ENCODE data around the gene CCL2. TPM values are rescaled to one million over a fixed set of nuclear protein-coding genes. Genes with fewer than 3 reads are reported as not detected.
"Not testable (repeated sequence)": the region's sequence is repeated elsewhere in the genome, so short reads cannot be mapped to it uniquely, and the experiment has no call there.

The CCL2 gene
- 10 to 100 TPM; 14.2 to 95.7 (median 20.2) TPM for polyA plus RNA-seq (ENCODE audit: insufficient read length in 4 of 4)

- peak in 3 of 4 donors; percentile 47 to 56 (median 53) for DNase-seq (ENCODE audit: low read depth in 4 of 4, low spot score in 3 of 4)
These were observed at the start of gene CCL2 for GRCh38 chr17:34254651-34255380. TSS of gene CCL2 (plus strand) at chr17:34255285. CDS start at chr17:34255350, 65 bp downstream.

DNA sequence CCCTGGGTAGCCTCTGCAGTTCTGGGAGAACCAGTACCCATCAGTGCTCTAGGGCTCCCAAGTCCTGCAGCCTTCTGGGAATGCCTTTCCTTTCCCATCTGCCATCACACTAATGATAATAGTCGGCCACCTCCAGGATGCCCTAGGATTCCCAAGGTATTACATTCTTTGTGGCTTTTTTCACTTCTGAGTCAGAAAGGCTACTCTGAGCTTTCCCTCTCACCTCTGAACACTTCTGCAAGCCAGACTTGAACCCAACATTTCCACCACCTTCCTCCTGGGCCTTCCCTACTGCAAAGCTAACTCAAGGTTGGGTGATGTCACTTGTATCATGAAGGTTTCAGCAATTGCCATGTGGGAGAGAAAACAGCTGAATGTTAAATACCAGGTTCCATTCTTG lies 49.7 kb upstream of the CCL2 start:
- no peak for DNase-seq (ENCODE audit: low read depth in 4 of 4, low spot score in 3 of 4)

DNA sequence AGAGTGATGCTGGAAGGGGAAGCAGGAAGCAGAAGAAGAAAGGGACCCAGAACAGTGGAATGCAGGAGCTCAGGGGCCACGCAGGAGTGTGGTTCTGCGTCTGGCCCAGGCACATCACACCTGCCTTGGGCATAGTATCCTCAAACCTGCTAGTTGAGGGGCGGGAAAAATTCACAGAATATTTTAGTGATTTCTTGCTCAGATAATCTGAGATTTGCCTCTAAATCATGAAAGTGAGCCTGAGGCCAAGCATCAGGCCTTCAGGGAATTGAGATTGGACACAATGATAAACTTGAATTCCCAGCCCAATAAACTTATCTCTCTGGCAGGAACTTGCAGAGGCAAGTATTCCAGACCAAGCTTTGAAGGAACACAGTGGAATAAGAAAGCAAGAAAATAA lies 48.5 kb upstream of the CCL2 start:
- no peak for DNase-seq (ENCODE audit: low read depth in 4 of 4, low spot score in 3 of 4)

GRCh38 chr17:34207572-34207971 lies 47.5 kb upstream of the CCL2 start:
- DNase-seq (ENCODE audit: low read depth in 4 of 4, low spot score in 3 of 4) = no peak

DNA sequence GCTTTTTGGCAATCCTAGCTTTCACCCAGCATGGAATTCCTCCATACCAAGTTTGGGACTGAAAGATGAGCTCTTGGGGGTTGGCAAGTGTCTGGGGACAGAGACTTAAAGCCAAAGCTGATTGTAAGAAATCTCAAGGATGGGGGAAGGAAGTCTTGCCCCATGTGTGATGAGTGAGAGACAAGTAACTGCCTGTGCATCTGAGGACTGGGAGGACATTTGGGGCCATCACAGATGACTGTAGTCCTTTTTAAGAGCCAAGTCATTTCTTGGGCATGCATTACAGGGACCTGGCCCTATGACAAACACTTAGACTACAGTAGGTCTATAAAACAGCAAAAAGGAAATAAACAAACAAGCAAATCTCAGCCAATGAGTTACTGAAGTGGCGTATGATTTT lies 36.3 kb upstream of the CCL2 start:
- no peak for DNase-seq (ENCODE audit: low read depth in 4 of 4, low spot score in 3 of 4)

DNA sequence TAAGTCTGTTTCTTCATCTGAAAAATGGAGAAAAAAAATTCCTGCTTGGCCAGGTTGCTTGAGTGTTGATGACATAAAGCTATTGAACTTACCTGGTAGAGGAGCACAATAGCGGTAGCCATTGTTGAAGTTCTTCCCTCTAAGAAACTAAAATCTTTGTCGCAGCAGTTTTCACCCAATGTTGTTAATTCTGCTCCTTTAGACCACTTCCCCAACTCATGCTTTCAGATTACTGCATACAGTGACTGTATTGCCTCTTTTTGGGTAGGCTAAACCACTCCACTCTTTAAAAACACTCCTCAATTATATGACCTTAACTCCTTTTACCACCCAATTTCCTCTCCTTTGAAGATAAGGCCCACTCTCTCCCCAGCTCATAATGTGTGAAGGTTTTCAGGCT lies 35.7 kb upstream of the CCL2 start:
- DNase-seq (ENCODE audit: low read depth in 4 of 4, low spot score in 3 of 4) = no peak

DNA sequence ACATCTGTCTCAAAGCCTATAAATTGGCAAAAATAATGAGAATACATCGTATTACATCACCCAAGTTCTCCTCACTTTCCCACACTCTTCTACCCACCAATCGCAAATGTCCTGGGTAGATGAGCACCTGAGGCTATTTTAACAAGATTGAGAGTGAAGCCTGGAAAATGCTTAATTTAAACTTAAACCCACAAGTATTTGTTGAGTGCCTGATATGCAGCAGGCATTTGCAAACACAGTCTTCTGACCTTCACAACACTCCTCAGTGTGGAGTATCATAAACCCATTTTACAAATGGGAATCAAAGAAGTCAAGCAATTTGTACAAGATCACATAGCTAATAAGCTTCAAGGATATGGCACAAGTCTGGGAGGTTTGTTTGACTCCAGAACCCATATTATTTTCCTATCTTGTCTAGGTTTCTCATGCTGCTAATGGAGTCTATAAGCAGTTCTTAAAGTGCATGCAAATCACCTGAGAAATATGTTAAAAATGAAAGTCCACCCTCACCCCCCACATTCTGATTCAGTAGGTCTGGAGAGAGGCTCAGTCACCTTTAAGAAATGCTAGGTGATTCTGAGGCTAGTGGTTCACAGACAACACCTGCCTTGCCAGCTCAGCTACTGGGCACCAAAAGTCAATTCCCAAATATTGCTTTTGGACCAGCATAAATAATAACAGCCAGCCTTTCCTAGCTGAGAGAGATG lies 34.9 kb upstream of the CCL2 start:
- DNase-seq (ENCODE audit: low read depth in 4 of 4, low spot score in 3 of 4) = no peak

- DNase-seq (ENCODE audit: low read depth in 4 of 4, low spot score in 3 of 4) = no peak
These were observed 34.2 kb upstream of the CCL2 start for GRCh38 chr17:34220752-34221395.

GRCh38 chr17:34221411-34221810 lies 33.7 kb upstream of the CCL2 start:
- no peak for DNase-seq (ENCODE audit: low read depth in 4 of 4, low spot score in 3 of 4)

DNA sequence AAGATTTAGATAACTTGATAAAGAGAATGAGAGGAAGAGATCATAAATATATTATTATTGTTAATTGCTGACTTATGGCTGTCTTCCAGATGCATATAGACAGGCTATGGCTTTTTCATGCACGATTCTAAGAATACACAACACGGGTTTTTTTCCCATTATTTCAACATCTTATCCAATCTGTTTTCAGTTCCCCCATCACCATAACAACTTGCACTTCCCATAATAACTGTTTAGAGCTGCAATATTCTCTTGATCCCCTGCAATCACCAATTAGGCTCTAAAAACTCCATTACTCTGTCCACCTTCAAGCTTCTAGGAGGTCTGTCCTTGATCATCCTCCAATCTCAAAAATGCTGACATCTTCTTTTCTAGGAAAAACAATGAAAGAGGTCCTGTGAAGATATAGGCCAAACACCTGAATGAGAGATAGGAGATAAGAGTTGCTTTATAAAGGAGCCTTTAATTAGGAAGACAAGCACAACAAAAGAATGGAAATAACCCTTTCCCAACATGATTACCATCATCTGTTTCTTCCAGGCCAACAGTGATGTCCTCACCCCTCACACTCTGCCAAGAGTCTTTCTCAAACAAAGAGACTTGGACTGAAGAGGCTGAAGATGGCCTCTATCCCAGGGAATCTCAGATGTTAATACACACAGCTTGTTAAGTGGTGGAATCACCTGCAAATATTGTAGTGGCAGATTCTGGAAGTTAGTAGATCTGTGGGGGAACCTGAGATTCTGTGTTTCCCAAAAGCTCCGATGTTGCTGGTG lies 32.2 kb upstream of the CCL2 start:
- DNase-seq (ENCODE audit: low read depth in 4 of 4, low spot score in 3 of 4) = no peak

- DNase-seq (ENCODE audit: low read depth in 4 of 4, low spot score in 3 of 4) = no peak
These were observed 30.0 kb upstream of the CCL2 start for GRCh38 chr17:34225046-34225445.

GRCh38 chr17:34226011-34226743 lies 28.9 kb upstream of the CCL2 start:
- DNase-seq (ENCODE audit: low read depth in 4 of 4, low spot score in 3 of 4) = no peak

GRCh38 chr17:34226744-34227034 lies 28.4 kb upstream of the CCL2 start:
- DNase-seq (ENCODE audit: low read depth in 4 of 4, low spot score in 3 of 4) = no peak

DNA sequence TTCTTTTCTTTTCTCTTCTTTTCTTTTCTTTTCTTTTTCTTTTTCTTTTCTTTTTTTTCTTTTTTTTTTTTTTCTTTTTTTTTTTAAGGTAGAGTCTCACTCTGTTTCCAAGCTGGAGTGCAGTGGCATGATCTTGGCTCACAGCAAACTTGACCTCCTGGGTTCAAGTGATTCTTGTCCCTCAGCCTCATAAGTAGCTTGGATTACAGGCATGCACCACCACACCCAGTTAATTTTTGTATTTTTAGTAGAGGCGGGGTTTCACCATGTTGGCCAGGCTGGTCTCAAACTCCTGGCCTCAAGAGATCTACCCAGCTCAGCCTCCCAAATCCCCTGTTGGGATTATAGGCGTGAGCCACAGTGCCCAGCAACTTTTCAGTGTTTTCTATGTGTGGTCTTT lies 27.8 kb upstream of the CCL2 start:
- not testable (repeated sequence) for DNase-seq (ENCODE audit: low read depth in 4 of 4, low spot score in 3 of 4)

DNA sequence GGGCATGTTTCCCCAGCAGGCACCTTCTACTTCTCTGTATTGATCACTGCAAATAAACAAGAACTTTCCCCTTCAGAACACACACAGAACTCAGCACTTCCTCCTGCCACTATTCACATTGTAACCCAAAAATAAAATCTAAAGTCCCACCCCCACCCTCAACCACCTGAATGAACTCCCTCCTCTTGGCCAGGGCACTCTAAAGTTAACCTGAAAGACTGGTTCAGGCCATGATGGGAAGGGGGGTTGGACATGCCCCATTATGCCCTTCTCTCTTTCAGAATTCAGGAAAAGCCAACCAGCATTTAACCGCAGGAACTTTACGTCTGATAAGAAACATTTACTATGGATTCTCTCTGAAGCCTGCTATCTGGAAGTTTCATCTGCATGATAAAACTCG lies 27.4 kb upstream of the CCL2 start:
- DNase-seq (ENCODE audit: low read depth in 4 of 4, low spot score in 3 of 4) = no peak

GRCh38 chr17:34228781-34229180 lies 26.3 kb upstream of the CCL2 start:
- DNase-seq (ENCODE audit: low read depth in 4 of 4, low spot score in 3 of 4) = no peak

GRCh38 chr17:34230342-34230741 lies 24.7 kb upstream of the CCL2 start:
- no peak for DNase-seq (ENCODE audit: low read depth in 4 of 4, low spot score in 3 of 4)

DNA sequence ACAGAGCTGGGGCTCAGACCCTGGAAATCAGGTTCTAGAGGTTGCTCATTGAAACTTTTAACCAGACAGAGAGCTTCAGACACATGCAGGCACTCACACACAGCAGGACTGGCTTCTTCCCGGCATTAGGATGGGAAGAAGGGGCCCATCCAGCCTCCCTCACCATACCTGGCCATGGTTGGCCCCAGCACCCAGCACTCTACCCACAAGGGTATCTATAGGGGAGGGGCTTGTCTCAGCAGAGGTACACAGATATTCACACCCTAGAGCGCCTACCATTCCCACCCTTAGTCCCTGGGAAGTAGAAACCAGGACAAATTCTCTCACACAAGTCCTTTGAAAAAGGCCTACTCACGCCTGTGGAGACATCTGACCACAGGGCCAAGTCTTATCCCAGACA lies 20.5 kb upstream of the CCL2 start:
- no peak for DNase-seq (ENCODE audit: low read depth in 4 of 4, low spot score in 3 of 4)

- peak in 1 of 4 donors; percentile 19 for DNase-seq (ENCODE audit: low read depth in 4 of 4, low spot score in 3 of 4)
These were observed 19.6 kb upstream of the CCL2 start for GRCh38 chr17:34235389-34236028.

- no peak for DNase-seq (ENCODE audit: low read depth in 4 of 4, low spot score in 3 of 4)
These were observed 18.7 kb upstream of the CCL2 start for GRCh38 chr17:34236281-34236892.

All from left renal pelvis (tissue), 4 donors.